Measurements from ENCODE around the gene WDR47. TPM values are rescaled to one million over a fixed set of nuclear protein-coding genes. Genes with fewer than 3 reads are reported as not detected.

The WDR47 gene
- total RNA-seq, 1 donor from 2014 or later, result 17.3 TPM

- Histone ChIP-seq H3K4me1 (peaks cover 6% of the 10 kb centered on the region), H4K20me1 (ENCODE audit: low read depth) (no peaks in the 10 kb centered on the region), H2AFZ (replicated peaks) (peak within 1 kb of the TSS; percentile 90), H3K4me3 (peak within 1 kb of the TSS; percentile 72), H3F3A (ENCODE audit: low read depth) (peaks cover 2% of the 10 kb centered on the region), H3K27ac (no peak within 1 kb of the TSS), H3K36me3 (no peaks in the 10 kb centered on the region), H3K9ac (peak within 1 kb of the TSS; percentile 39), H3K27me3 (peaks cover 11% of the 10 kb centered on the region), H3K9me3 (ENCODE audit: low read depth) (no peaks in the 10 kb centered on the region), H3K79me2 (ENCODE audit: low read depth) (peaks cover 39% of the 10 kb centered on the region), H3K4me2 (peak within 1 kb of the TSS; percentile 90)
- DNase-seq (ENCODE audit: low spot score), result peak; percentile 94
- H3K4me1 Mint-ChIP-seq, result peaks cover 3% of the 10 kb centered on the region
- H3K36me3 Mint-ChIP-seq, result peaks cover 12% of the 10 kb centered on the region
- peak within 1 kb of the TSS; percentile 91 for H3K4me3 Mint-ChIP-seq
- peak; percentile 45 for TF ChIP-seq EZH2 (IDR thresholded peaks at IDR 0.05)
- no peak for TF ChIP-seq CTCF (IDR thresholded peaks at IDR 0.05)
- H3K27ac Mint-ChIP-seq, result peak within 1 kb of the TSS; percentile 78
- H3K9me3 Mint-ChIP-seq, result no peaks in the 10 kb centered on the region
- no peaks in the 10 kb centered on the region for H3K27me3 Mint-ChIP-seq (ENCODE audit: insufficient read depth, low read depth)
These were observed 78.7 kb downstream of the WDR47 start, which contains the start of gene CLCC1 for GRCh38 chr1:108963052-108963686. Gene CLCC1 (minus strand): TSS chr1:108963484. CDS start chr1:108950437, 13,047 bp downstream.

GRCh38 chr1:108962681-108963051 lies 79.2 kb downstream of the WDR47 start:
- peaks cover 3% of the 10 kb centered on the region for H3K4me1 Mint-ChIP-seq
- H3K27me3 ChIP-seq, result peaks cover 11% of the 10 kb centered on the region
- peaks cover 40% of the 10 kb centered on the region for H3K79me2 ChIP-seq (ENCODE audit: low read depth)
- H3K9ac ChIP-seq, result peak overlapping the region; percentile 39
- no peaks in the 10 kb centered on the region for H4K20me1 ChIP-seq (ENCODE audit: low read depth)
- peaks cover 14% of the 10 kb centered on the region for H3K36me3 Mint-ChIP-seq
- H3K27me3 Mint-ChIP-seq (ENCODE audit: insufficient read depth, low read depth), result no peaks in the 10 kb centered on the region
- H3K4me2 ChIP-seq, result peak overlapping the region; percentile 90
- H3K4me3 ChIP-seq, result peak overlapping the region; percentile 72
- H3K9me3 Mint-ChIP-seq, result no peaks in the 10 kb centered on the region
- H3K27ac Mint-ChIP-seq, result no peak overlapping the region
- TF ChIP-seq EZH2phosphoT487 (IDR thresholded peaks at IDR 0.05) (no peak), CTCF (IDR thresholded peaks at IDR 0.05) (no peak), EZH2 (IDR thresholded peaks at IDR 0.05) (peak; percentile 17)
- peaks cover 2% of the 10 kb centered on the region for H3F3A ChIP-seq (ENCODE audit: low read depth)
- H3K4me1 ChIP-seq, result peaks cover 6% of the 10 kb centered on the region
- no peak overlapping the region for H3K27ac ChIP-seq
- H3K9me3 ChIP-seq (ENCODE audit: low read depth), result no peaks in the 10 kb centered on the region
- no peak for DNase-seq (ENCODE audit: low spot score)
- H2AFZ ChIP-seq (replicated peaks), result peak overlapping the region; percentile 90
- peak overlapping the region; percentile 91 for H3K4me3 Mint-ChIP-seq
- no peaks in the 10 kb centered on the region for H3K36me3 ChIP-seq

- Mint-ChIP-seq H3K4me1 (peaks cover 3% of the 10 kb centered on the region), H3K27ac (no peak overlapping the region), H3K27me3 (ENCODE audit: insufficient read depth, low read depth) (no peaks in the 10 kb centered on the region), H3K9me3 (no peaks in the 10 kb centered on the region), H3K4me3 (peak overlapping the region; percentile 91), H3K36me3 (peaks cover 17% of the 10 kb centered on the region)
- H3K9ac ChIP-seq, result no peak overlapping the region
- peak overlapping the region; percentile 72 for H3K4me3 ChIP-seq
- no peak for DNase-seq (ENCODE audit: low spot score)
- TF ChIP-seq CTCF (IDR thresholded peaks at IDR 0.05) (no peak), EZH2 (IDR thresholded peaks at IDR 0.05) (no peak), EZH2phosphoT487 (IDR thresholded peaks at IDR 0.05) (no peak)
- no peaks in the 10 kb centered on the region for H3K9me3 ChIP-seq (ENCODE audit: low read depth)
- H3K4me2 ChIP-seq, result peak overlapping the region; percentile 90
- no peak overlapping the region for H3K27ac ChIP-seq
- no peaks in the 10 kb centered on the region for H4K20me1 ChIP-seq (ENCODE audit: low read depth)
- H2AFZ ChIP-seq (replicated peaks), result no peak overlapping the region
- peaks cover 11% of the 10 kb centered on the region for H3K27me3 ChIP-seq
- peaks cover 6% of the 10 kb centered on the region for H3K4me1 ChIP-seq
- H3F3A ChIP-seq (ENCODE audit: low read depth), result peaks cover 2% of the 10 kb centered on the region
- no peaks in the 10 kb centered on the region for H3K36me3 ChIP-seq
- peaks cover 47% of the 10 kb centered on the region for H3K79me2 ChIP-seq (ENCODE audit: low read depth)
These were observed 80.0 kb downstream of the WDR47 start for GRCh38 chr1:108961752-108962486.

Measured in neural progenitor cell (in vitro differentiated cells).